ENCODE results near the gene HMGB4.

HMGB4 gene

GRCh38 chr1:33863779-33864178 is at the start of gene HMGB4:
HMGB4 (plus strand) TSS chr1:33864079; CDS start chr1:33864192, 113 bp downstream.
- no peak for DNase-seq

- no peak for DNase-seq
These were observed 49.7 kb upstream of the HMGB4 start for GRCh38 chr1:33814166-33814565.

- DNase-seq: no peak
These were observed 48.8 kb upstream of the HMGB4 start for GRCh38 chr1:33815061-33815460.

- DNase-seq: no peak
These were observed 45.8 kb upstream of the HMGB4 start for GRCh38 chr1:33818071-33818470.

- no peak for DNase-seq
These were observed 44.5 kb upstream of the HMGB4 start for GRCh38 chr1:33819290-33819912.

GRCh38 chr1:33819913-33820311 is 44.0 kb upstream of the HMGB4 start:
- no peak for DNase-seq

GRCh38 chr1:33820804-33821203 is 43.1 kb upstream of the HMGB4 start:
- DNase-seq: no peak

GRCh38 chr1:33821291-33821690 is 42.6 kb upstream of the HMGB4 start:
- no peak for DNase-seq

GRCh38 chr1:33822396-33822795 is 41.5 kb upstream of the HMGB4 start:
- no peak for DNase-seq

GRCh38 chr1:33823401-33823800 is 40.5 kb upstream of the HMGB4 start:
- no peak for DNase-seq

GRCh38 chr1:33823830-33824229 is 40.0 kb upstream of the HMGB4 start:
- DNase-seq: no peak

GRCh38 chr1:33824321-33824720 is 39.6 kb upstream of the HMGB4 start:
- no peak for DNase-seq

GRCh38 chr1:33824971-33825370 is 38.9 kb upstream of the HMGB4 start:
- DNase-seq: no peak

- DNase-seq: no peak
These were observed 38.4 kb upstream of the HMGB4 start for GRCh38 chr1:33825506-33825905.

- no peak for DNase-seq
These were observed 37.6 kb upstream of the HMGB4 start for GRCh38 chr1:33826311-33826710.

- no peak for DNase-seq
These were observed 37.2 kb upstream of the HMGB4 start for GRCh38 chr1:33826711-33827110.

- DNase-seq: no peak
These were observed 35.8 kb upstream of the HMGB4 start for GRCh38 chr1:33828059-33828458.

GRCh38 chr1:33828654-33829053 is 35.2 kb upstream of the HMGB4 start:
- no peak for DNase-seq

- DNase-seq: no peak
These were observed 27.0 kb upstream of the HMGB4 start for GRCh38 chr1:33836911-33837310.

- no peak for DNase-seq
These were observed 26.2 kb upstream of the HMGB4 start for GRCh38 chr1:33837635-33838034.

GRCh38 chr1:33841494-33841893 is 22.4 kb upstream of the HMGB4 start:
- DNase-seq: no peak

- DNase-seq: no peak
These were observed 21.5 kb upstream of the HMGB4 start for GRCh38 chr1:33842348-33842747.

- no peak for DNase-seq
These were observed 19.7 kb upstream of the HMGB4 start for GRCh38 chr1:33844166-33844565.

GRCh38 chr1:33846861-33847260 is 17.0 kb upstream of the HMGB4 start:
- DNase-seq: no peak

GRCh38 chr1:33848205-33848937 is 15.5 kb upstream of the HMGB4 start:
- DNase-seq: no peak
